WTC11 (cell line): ENCODE data around the gene BEGAIN.

Source experiments
- ATF1 ChIP-seq: sonication (generic); formaldehyde crosslinking; IDR thresholded peaks from 2 replicates; pipeline ENCODE4 v1.8.1; 2023; ENCODE audit warnings: mild to moderate bottlenecking, moderate library complexity, missing genetic modification reagents
- SP1 ChIP-seq: sonication (generic); formaldehyde crosslinking; conservative IDR thresholded peaks from 2 replicates; pipeline ENCODE4 v1.8.1; 2022; ENCODE audit warnings: missing genetic modification reagents
- TEAD4 ChIP-seq: sonication (generic); formaldehyde crosslinking; IDR thresholded peaks from 2 replicates; pipeline ENCODE4 v1.8.0; 2022; ENCODE audit warnings: mild to moderate bottlenecking, missing genetic modification reagents
- TF ChIP-seq, protein P1 (sequence below): fragments of 200-600 bp; IDR thresholded peaks from 2 replicates; pipeline ENCODE4 v1.8.0; 2022; ENCODE audit warnings: antibody characterized with exemption

DNA sequence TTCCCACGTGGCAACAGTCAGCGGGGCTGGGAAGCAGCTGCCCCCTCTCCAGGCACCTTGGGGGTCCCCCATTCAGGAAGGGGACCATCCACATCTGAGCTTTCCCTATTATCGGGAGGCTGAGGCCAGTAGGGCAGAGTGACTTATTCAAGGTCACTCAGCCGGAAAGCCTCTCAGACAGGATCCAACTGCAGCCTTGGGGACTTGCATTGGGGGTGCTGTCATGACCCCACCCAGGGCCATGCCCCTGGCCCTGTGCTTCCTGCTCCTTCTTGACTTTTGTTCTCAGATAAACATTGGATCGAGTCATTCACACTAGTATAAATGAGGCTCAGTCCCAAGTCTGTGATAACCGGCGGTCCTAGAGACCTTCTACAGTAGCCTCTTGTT lies 12.6 kb downstream of the BEGAIN start:
- TF ChIP-seq, protein P1, sequence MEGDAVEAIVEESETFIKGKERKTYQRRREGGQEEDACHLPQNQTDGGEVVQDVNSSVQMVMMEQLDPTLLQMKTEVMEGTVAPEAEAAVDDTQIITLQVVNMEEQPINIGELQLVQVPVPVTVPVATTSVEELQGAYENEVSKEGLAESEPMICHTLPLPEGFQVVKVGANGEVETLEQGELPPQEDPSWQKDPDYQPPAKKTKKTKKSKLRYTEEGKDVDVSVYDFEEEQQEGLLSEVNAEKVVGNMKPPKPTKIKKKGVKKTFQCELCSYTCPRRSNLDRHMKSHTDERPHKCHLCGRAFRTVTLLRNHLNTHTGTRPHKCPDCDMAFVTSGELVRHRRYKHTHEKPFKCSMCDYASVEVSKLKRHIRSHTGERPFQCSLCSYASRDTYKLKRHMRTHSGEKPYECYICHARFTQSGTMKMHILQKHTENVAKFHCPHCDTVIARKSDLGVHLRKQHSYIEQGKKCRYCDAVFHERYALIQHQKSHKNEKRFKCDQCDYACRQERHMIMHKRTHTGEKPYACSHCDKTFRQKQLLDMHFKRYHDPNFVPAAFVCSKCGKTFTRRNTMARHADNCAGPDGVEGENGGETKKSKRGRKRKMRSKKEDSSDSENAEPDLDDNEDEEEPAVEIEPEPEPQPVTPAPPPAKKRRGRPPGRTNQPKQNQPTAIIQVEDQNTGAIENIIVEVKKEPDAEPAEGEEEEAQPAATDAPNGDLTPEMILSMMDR: no peak
- no peak for TF ChIP-seq TEAD4 (CRISPR knock-in tag)
- no peak for TF ChIP-seq ATF1 (CRISPR knock-in tag)
- no peak for TF ChIP-seq SP1 (CRISPR knock-in tag)
